ENCODE data around the gene EXOSC5.

DNA sequence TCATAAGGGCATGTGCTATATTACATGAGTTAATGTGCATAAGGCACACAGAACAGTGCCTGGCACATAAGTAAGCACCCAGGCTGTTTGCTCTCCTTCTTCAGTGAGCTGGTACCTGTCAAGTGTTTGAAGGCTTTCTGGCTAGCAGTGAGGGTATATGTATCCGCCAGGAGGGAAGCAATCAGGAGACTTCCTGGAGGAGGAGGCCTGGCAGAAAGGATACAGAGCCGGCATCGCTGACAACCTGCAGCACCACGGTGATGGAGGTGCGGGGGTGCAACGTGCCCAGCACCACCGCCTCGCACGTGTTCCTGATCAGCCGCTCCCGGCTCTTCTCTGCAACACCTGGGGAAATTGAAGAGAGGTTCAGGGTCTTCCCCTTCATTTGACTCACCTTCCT is 5.5 kb downstream of the EXOSC5 start:
- TF ChIP-seq, protein P1, sequence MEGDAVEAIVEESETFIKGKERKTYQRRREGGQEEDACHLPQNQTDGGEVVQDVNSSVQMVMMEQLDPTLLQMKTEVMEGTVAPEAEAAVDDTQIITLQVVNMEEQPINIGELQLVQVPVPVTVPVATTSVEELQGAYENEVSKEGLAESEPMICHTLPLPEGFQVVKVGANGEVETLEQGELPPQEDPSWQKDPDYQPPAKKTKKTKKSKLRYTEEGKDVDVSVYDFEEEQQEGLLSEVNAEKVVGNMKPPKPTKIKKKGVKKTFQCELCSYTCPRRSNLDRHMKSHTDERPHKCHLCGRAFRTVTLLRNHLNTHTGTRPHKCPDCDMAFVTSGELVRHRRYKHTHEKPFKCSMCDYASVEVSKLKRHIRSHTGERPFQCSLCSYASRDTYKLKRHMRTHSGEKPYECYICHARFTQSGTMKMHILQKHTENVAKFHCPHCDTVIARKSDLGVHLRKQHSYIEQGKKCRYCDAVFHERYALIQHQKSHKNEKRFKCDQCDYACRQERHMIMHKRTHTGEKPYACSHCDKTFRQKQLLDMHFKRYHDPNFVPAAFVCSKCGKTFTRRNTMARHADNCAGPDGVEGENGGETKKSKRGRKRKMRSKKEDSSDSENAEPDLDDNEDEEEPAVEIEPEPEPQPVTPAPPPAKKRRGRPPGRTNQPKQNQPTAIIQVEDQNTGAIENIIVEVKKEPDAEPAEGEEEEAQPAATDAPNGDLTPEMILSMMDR (conservative IDR thresholded peaks at IDR 0.05; ENCODE audit: low read depth, low read length): no peak
- no peak for TF ChIP-seq EZH2 (IDR thresholded peaks at IDR 0.05; ENCODE audit: borderline replicate concordance, low read depth, low read length, poor library complexity, severe bottlenecking)
